ENCODE results near the gene SMYD3.

- TF ChIP-seq, protein P1, sequence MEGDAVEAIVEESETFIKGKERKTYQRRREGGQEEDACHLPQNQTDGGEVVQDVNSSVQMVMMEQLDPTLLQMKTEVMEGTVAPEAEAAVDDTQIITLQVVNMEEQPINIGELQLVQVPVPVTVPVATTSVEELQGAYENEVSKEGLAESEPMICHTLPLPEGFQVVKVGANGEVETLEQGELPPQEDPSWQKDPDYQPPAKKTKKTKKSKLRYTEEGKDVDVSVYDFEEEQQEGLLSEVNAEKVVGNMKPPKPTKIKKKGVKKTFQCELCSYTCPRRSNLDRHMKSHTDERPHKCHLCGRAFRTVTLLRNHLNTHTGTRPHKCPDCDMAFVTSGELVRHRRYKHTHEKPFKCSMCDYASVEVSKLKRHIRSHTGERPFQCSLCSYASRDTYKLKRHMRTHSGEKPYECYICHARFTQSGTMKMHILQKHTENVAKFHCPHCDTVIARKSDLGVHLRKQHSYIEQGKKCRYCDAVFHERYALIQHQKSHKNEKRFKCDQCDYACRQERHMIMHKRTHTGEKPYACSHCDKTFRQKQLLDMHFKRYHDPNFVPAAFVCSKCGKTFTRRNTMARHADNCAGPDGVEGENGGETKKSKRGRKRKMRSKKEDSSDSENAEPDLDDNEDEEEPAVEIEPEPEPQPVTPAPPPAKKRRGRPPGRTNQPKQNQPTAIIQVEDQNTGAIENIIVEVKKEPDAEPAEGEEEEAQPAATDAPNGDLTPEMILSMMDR (IDR thresholded peaks at IDR 0.05) = no peak
- TF ChIP-seq POLR2A (IDR thresholded peaks at IDR 0.05) = no peak
Measured at GRCh38 chr1:246169486-246169885, 337.6 kb downstream of the SMYD3 start.
